Natural killer cell (primary cell): Measurements from ENCODE around the gene TMEM30B. TPM values are rescaled to one million over a fixed set of nuclear protein-coding genes. Genes with fewer than 3 reads are reported as not detected.

Experiments
- ATAC-seq, 3 donors: fragments of 150-1000 bp in 2 of 3; fragments of 200-7000 bp in 1 of 3; cut with Tn5 transposase; 1 replicate in 1 of 3; 2 replicates in 2 of 3; pipeline ENCODE4 v1.10.0; 2021; ENCODE audit warnings: mild to moderate bottlenecking in 2 of 3, moderate library complexity in 2 of 3
- DNase-seq, 2 donors: peaks; one replicate each; pipeline versions ENCODE4 v3.0.0 to v3.0.0-alpha.2; 2013 to 2021; ENCODE audit warnings: mixed read lengths in 1 of 2
- H3K27ac ChIP-seq: one replicate; pipeline ENCODE4 v1.5.1; 2013; ENCODE audit warnings: mild to moderate bottlenecking, low read length
- H3K27me3 ChIP-seq: one replicate; pipeline ENCODE4 v1.6.1; 2013; ENCODE audit warnings: low read length; ENCODE audit not compliant: control insufficient read depth, insufficient read depth
- H3K36me3 ChIP-seq: one replicate; pipeline ENCODE4 v1.6.1; 2013; ENCODE audit warnings: low read length; ENCODE audit not compliant: control insufficient read depth, insufficient read depth
- H3K4me1 ChIP-seq: one replicate; pipeline ENCODE4 v1.6.1; 2013; ENCODE audit warnings: low read length; ENCODE audit not compliant: control insufficient read depth, insufficient read depth
- H3K4me3 ChIP-seq: one replicate; pipeline ENCODE4 v1.5.1; 2013; ENCODE audit warnings: low read length
- H3K9me3 ChIP-seq: one replicate; pipeline ENCODE4 v1.6.1; 2013; ENCODE audit warnings: low read length; ENCODE audit not compliant: control insufficient read depth, insufficient read depth
- H3K27ac Mint-ChIP-seq, 2 donors: one replicate each; pipeline ENCODE4 v1.8.0; 2022; ENCODE audit warnings: mild to moderate bottlenecking in 2 of 2, mixed read lengths in 2 of 2, moderate library complexity in 1 of 2
- H3K27me3 Mint-ChIP-seq, 2 donors: one replicate each; pipeline ENCODE4 v1.8.0; 2022; ENCODE audit warnings: low read depth in 2 of 2, mixed read lengths in 2 of 2
- H3K36me3 Mint-ChIP-seq: one replicate; pipeline ENCODE4 v1.8.0; 2022; ENCODE audit warnings: mixed read lengths
- H3K4me1 Mint-ChIP-seq, 2 donors: one replicate each; pipeline ENCODE4 v1.8.0; 2022; ENCODE audit warnings: mixed read lengths in 2 of 2
- H3K4me3 Mint-ChIP-seq: one replicate; pipeline ENCODE4 v1.8.0; 2022; ENCODE audit warnings: mild to moderate bottlenecking, moderate library complexity, mixed read lengths
- H3K9me3 Mint-ChIP-seq, 2 donors: one replicate each; pipeline ENCODE4 v1.8.0; 2022; ENCODE audit warnings: mixed read lengths in 2 of 2
- WGBS: methylation state at CpG from one replicate; pipeline ENCODE4 v1.1.7; 2013; ENCODE audit warnings: missing lambda C conversion rate; ENCODE audit not compliant: insufficient coverage; 5-methylcytosine and 5-hydroxymethylcytosine counted together
- intact Hi-C: fragments of 100-400 bp; cut with micrococcal nuclease; formaldehyde crosslinking; loops from one replicate; pipeline ENCODE4 v1.14.2; 2022
- total RNA-seq, 4 donors: library from RNA; stranded (reverse); fragments of 120-200 nt in 1 of 4; gene quantifications; one replicate each; pipeline versions ENCODE4 v1.2.3 to v1.2.4, GENCODE V29; 2013 to 2022
- TF ChIP-seq, protein P1 (sequence below): fragments of 200-600 bp; IDR thresholded peaks from one replicate; pipeline ENCODE4 v1.8.0; 2022; ENCODE audit warnings: antibody characterized with exemption

The TMEM30B gene
- total RNA-seq, 3 donors from 2014 or later (not counting 1 experiment from before 2014, with no cell fraction given) = 1.0 to 1.4 (median 1.3) TPM

DNA sequence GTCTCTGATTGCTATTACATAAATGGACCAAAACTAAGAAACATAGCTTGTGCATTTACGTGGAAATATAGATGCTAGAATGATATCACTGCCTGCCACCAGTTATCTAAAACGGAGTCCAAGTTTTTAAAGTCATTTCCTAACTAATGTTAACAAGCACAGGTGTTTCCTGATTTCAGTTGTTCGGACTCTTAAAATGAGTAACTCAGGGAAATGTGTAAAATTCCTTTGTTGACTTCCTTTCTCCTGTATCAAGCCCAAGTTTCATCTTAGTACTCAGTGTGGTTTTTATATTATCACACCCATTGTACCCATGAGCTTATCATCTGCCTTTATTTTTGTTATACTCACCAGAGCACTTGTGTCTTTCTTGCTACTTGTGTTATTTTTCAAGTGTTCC lies 27.1 kb upstream of the TMEM30B start:
- H3K4me3 Mint-ChIP-seq = no peak overlapping the region
- H3K36me3 Mint-ChIP-seq = peaks cover 8% of the 10 kb centered on the region
- no peak overlapping the region for H3K27ac Mint-ChIP-seq
- no peaks in the 10 kb centered on the region for H3K4me1 ChIP-seq
- peaks cover 17% of the 10 kb centered on the region for H3K9me3 ChIP-seq
- H3K4me3 ChIP-seq = no peak overlapping the region
- 43% methylated on average over 3 of the region's 3 CpGs for WGBS
- peaks cover 8 to 15% of the 10 kb centered on the region in 2 donors for H3K4me1 Mint-ChIP-seq
- H3K9me3 Mint-ChIP-seq = peaks cover 0 to 9% of the 10 kb centered on the region in 2 donors
- no peaks in the 10 kb centered on the region for H3K27me3 ChIP-seq
- H3K27me3 Mint-ChIP-seq = no peaks in the 10 kb centered on the region
- no peak overlapping the region for H3K27ac ChIP-seq
- no peak for DNase-seq
- H3K36me3 ChIP-seq = peaks cover 5% of the 10 kb centered on the region
- intact Hi-C loops = no loop called here
- TF ChIP-seq, protein P1, sequence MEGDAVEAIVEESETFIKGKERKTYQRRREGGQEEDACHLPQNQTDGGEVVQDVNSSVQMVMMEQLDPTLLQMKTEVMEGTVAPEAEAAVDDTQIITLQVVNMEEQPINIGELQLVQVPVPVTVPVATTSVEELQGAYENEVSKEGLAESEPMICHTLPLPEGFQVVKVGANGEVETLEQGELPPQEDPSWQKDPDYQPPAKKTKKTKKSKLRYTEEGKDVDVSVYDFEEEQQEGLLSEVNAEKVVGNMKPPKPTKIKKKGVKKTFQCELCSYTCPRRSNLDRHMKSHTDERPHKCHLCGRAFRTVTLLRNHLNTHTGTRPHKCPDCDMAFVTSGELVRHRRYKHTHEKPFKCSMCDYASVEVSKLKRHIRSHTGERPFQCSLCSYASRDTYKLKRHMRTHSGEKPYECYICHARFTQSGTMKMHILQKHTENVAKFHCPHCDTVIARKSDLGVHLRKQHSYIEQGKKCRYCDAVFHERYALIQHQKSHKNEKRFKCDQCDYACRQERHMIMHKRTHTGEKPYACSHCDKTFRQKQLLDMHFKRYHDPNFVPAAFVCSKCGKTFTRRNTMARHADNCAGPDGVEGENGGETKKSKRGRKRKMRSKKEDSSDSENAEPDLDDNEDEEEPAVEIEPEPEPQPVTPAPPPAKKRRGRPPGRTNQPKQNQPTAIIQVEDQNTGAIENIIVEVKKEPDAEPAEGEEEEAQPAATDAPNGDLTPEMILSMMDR = no peak
- no peak for ATAC-seq

DNA sequence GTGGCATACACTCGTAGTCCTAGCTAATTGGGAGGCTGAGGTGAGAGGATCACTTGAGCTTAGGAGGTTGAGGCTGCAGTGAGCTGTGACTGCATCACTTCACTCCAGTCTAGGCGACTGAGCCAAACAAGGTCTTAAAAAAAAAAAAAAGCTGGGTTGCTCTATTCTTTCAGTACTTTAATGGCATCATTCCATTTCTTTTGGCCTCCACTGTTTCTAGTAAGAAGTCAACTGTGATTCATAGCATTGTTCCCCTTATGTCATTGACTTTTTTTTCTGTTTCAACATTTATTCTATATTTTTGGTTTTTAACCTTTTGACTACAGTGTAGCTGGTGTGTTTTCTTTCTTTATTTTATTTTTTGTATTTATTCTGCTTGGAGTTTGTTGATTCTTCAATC lies 23.6 kb upstream of the TMEM30B start:
- Histone ChIP-seq H3K27me3 (no peaks in the 10 kb centered on the region), H3K4me1 (no peaks in the 10 kb centered on the region), H3K27ac (no peak overlapping the region), H3K4me3 (no peak overlapping the region), H3K9me3 (peaks cover 4% of the 10 kb centered on the region), H3K36me3 (peaks cover 5% of the 10 kb centered on the region)
- H3K36me3 Mint-ChIP-seq = peaks cover 8% of the 10 kb centered on the region
- H3K4me3 Mint-ChIP-seq = no peak overlapping the region
- no peak overlapping the region for H3K27ac Mint-ChIP-seq
- intact Hi-C loops = no loop called here
- H3K9me3 Mint-ChIP-seq = peaks cover 0 to 5% of the 10 kb centered on the region in 2 donors
- TF ChIP-seq, protein P1 = no peak
- no peaks in the 10 kb centered on the region for H3K27me3 Mint-ChIP-seq
- H3K4me1 Mint-ChIP-seq = peaks cover 8 to 14% of the 10 kb centered on the region in 2 donors
- ATAC-seq = no peak
- no peak for DNase-seq
- 90% methylated on average over 2 of the region's 2 CpGs for WGBS

DNA sequence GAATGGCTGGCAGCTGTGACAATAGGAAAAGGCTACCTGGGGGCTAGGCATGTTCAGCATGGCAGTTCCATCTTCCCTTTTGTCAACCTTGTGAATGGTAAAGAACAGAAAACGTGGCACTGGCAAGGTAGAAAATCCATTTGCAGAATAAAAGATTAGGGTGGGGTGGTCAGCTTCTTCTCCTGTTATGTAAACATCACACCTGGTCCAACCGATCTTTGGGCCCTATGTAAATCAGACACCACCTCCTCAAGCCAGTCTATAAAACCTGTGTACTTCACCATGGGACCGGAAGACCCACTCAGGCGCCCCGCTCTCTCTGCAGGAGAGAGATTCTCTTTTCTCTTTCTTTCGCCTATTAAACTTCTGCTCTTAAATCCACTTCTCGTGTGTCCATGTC lies 19.6 kb upstream of the TMEM30B start:
- H3K4me1 Mint-ChIP-seq = peaks cover 17 to 29% of the 10 kb centered on the region in 2 donors
- Histone ChIP-seq H3K4me1 (peaks cover 6% of the 10 kb centered on the region), H3K4me3 (no peak overlapping the region), H3K9me3 (peaks cover 4% of the 10 kb centered on the region), H3K27ac (no peak overlapping the region), H3K36me3 (no peaks in the 10 kb centered on the region), H3K27me3 (no peaks in the 10 kb centered on the region)
- ATAC-seq (no peak), DNase-seq (no peak)
- H3K27me3 Mint-ChIP-seq = no peaks in the 10 kb centered on the region
- intact Hi-C loops = no loop called here
- WGBS = 91% methylated on average over 7 of the region's 7 CpGs
- TF ChIP-seq, protein P1 = no peak
- H3K27ac Mint-ChIP-seq = no peak overlapping the region
- H3K9me3 Mint-ChIP-seq = peaks cover 0 to 4% of the 10 kb centered on the region in 2 donors
- peaks cover 6% of the 10 kb centered on the region for H3K36me3 Mint-ChIP-seq
- no peak overlapping the region for H3K4me3 Mint-ChIP-seq

DNA sequence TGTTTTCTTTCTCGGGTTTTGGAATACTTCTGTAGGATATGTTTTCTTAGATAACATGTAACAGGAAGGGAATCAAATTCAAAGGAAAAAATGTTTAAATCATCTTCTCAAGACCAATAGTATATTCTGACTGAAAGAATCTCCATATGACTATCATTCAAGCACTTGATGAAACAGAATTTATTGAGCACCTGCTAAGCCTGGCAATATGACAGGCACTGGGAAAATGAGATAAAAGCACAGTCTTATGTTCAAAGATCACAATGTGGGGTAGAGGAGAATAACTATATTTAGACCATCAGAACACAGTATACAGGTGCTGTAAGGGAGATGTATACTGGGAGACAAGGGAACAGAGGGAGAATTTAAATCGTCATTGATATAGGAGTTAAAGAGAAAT lies 19.1 kb upstream of the TMEM30B start:
- no peak overlapping the region for H3K4me3 ChIP-seq
- no peak for ATAC-seq
- H3K9me3 ChIP-seq = peaks cover 3% of the 10 kb centered on the region
- Mint-ChIP-seq H3K27me3 (no peaks in the 10 kb centered on the region), H3K4me3 (no peak overlapping the region), H3K9me3 (no peaks in the 10 kb centered on the region), H3K4me1 (peaks cover 17 to 29% of the 10 kb centered on the region in 2 donors), H3K36me3 (peaks cover under 1% of the 10 kb centered on the region), H3K27ac (no peak overlapping the region)
- WGBS = 64% methylated on average over 1 of the region's 2 CpGs
- no peaks in the 10 kb centered on the region for H3K27me3 ChIP-seq
- no peak for DNase-seq
- H3K36me3 ChIP-seq = no peaks in the 10 kb centered on the region
- H3K4me1 ChIP-seq = peaks cover 6% of the 10 kb centered on the region
- no peak overlapping the region for H3K27ac ChIP-seq
- TF ChIP-seq, protein P1 = no peak
- intact Hi-C loops = no loop called here
